Activated B cell treated with CpG ODN at 0.5 μM for 24 hours (primary cell): ENCODE data around the gene AK9. TPM values are rescaled to one million over a fixed set of nuclear protein-coding genes. Genes with fewer than 3 reads are reported as not detected.

Experiments used
- ATAC-seq: fragments of 200-7000 bp; cut with Tn5 transposase; one replicate; pipeline ENCODE4 v1.10.0; 2021; ENCODE audit warnings: low read depth, mild to moderate bottlenecking, moderate library complexity
- CTCF ChIA-PET: fragments of 350-600 bp; sonication (Branson Sonifier 250); formaldehyde crosslinking; loops from one replicate; lab custom pipeline; 2021; ENCODE audit warnings: antibody characterized with exemption; lab: Charles Lee
- POLR2A ChIA-PET: fragments of 350-600 bp; sonication (Branson Sonifier 250); formaldehyde crosslinking; loops from one replicate; lab custom pipeline; 2021; ENCODE audit warnings: antibody characterized with exemption; lab: Charles Lee
- DNase-seq: peaks from one replicate; pipeline ENCODE4 v3.0.0; 2022
- H3K27ac Mint-ChIP-seq: one replicate; pipeline ENCODE4 v1.8.0; 2020; ENCODE audit warnings: mixed read lengths
- H3K27me3 Mint-ChIP-seq: one replicate; pipeline ENCODE4 v1.8.0; 2021; ENCODE audit warnings: mixed read lengths
- H3K36me3 Mint-ChIP-seq: one replicate; pipeline ENCODE4 v1.8.0; 2021; ENCODE audit warnings: low read depth, mixed read lengths
- H3K4me1 Mint-ChIP-seq: one replicate; pipeline ENCODE4 v1.8.0; 2021; ENCODE audit warnings: mixed read lengths
- H3K4me3 Mint-ChIP-seq: one replicate; pipeline ENCODE4 v1.8.0; 2020; ENCODE audit warnings: mild to moderate bottlenecking, mixed read lengths
- H3K9me3 Mint-ChIP-seq: one replicate; pipeline ENCODE4 v1.8.0; 2020; ENCODE audit warnings: mixed read lengths
- CTCF ChIP-seq: fragments of 200-600 bp; IDR thresholded peaks from one replicate; pipeline ENCODE4 v1.8.0; 2022; ENCODE audit warnings: antibody characterized with exemption, mild to moderate bottlenecking
- intact Hi-C: fragments of 100-400 bp; cut with micrococcal nuclease; formaldehyde crosslinking; loops from one replicate; pipeline ENCODE4 v1.15.1; 2024
- total RNA-seq: library from RNA; stranded (reverse); gene quantifications from 2 replicates; pipeline ENCODE4 v1.2.3, GENCODE V29; 2022

AK9 gene
- total RNA-seq, 1 donor from 2014 or later, result 9.1 TPM

GRCh38 chr6:109488001-109488400 lies 203.0 kb downstream of the AK9 start:
- no peaks in the 10 kb centered on the region for H3K9me3 Mint-ChIP-seq
- intact Hi-C loops, result loop anchor here (10.0 kb wide), 3 partner anchors 303 to 1387 kb away; partner anchors contain the start of gene AMD1
- ATAC-seq (no peak), DNase-seq (no peak)
- H3K4me1 Mint-ChIP-seq, result peaks cover 17% of the 10 kb centered on the region
- H3K27me3 Mint-ChIP-seq, result no peaks in the 10 kb centered on the region
- H3K4me3 Mint-ChIP-seq, result no peak overlapping the region
- ChIA-PET POLR2A (interaction anchor here (0.6 to 0.7 kb wide), 2 partner anchors 104 to 251 kb away, joined by 4 to 6 read pairs; no protein-coding TSS in a partner anchor), CTCF (no interaction called here)
- H3K27ac Mint-ChIP-seq, result no peak overlapping the region
- H3K36me3 Mint-ChIP-seq, result no peaks in the 10 kb centered on the region
- no peak for TF ChIP-seq CTCF

- CTCF ChIA-PET, result no interaction called here
- no peaks in the 10 kb centered on the region for H3K9me3 Mint-ChIP-seq
- ATAC-seq, result no peak
- H3K4me1 Mint-ChIP-seq, result peaks cover 26% of the 10 kb centered on the region
- DNase-seq, result no peak
- intact Hi-C loops, result loop anchor here (10.0 kb wide), 3 partner anchors 301 to 1389 kb away; partner anchors contain the start of gene AMD1
- H3K36me3 Mint-ChIP-seq, result peaks cover 13% of the 10 kb centered on the region
- H3K27me3 Mint-ChIP-seq, result no peaks in the 10 kb centered on the region
- peak overlapping the region; percentile 32 for H3K4me3 Mint-ChIP-seq
- TF ChIP-seq CTCF, result no peak
- POLR2A ChIA-PET, result no interaction called here
- H3K27ac Mint-ChIP-seq, result peak overlapping the region; percentile 7
Observed at GRCh38 chr6:109486068-109486467, 204.9 kb downstream of the AK9 start.

GRCh38 chr6:109485266-109485935 lies 205.6 kb downstream of the AK9 start:
- TF ChIP-seq CTCF, result no peak
- intact Hi-C loops, result loop anchor here (10.0 kb wide), 3 partner anchors 301 to 1389 kb away; partner anchors contain the start of gene AMD1
- CTCF ChIA-PET, result interaction anchor here (0.5 kb wide), 1 partner anchor 554 kb away, joined by 3 read pairs; no protein-coding TSS in a partner anchor
- ATAC-seq (no peak), DNase-seq (no peak)
- no peaks in the 10 kb centered on the region for H3K9me3 Mint-ChIP-seq
- POLR2A ChIA-PET, result no interaction called here
- H3K27me3 Mint-ChIP-seq, result no peaks in the 10 kb centered on the region
- peaks cover 20% of the 10 kb centered on the region for H3K36me3 Mint-ChIP-seq
- peaks cover 31% of the 10 kb centered on the region for H3K4me1 Mint-ChIP-seq
- H3K27ac Mint-ChIP-seq, result no peak overlapping the region
- H3K4me3 Mint-ChIP-seq, result no peak overlapping the region

GRCh38 chr6:109484122-109484521 lies 206.9 kb downstream of the AK9 start:
- no peak for TF ChIP-seq CTCF
- intact Hi-C loops, result loop anchor here (10.0 kb wide), 3 partner anchors 299 to 1391 kb away; partner anchors contain the start of gene AMD1
- no peaks in the 10 kb centered on the region for H3K27me3 Mint-ChIP-seq
- H3K27ac Mint-ChIP-seq, result no peak overlapping the region
- ATAC-seq (no peak), DNase-seq (no peak)
- ChIA-PET CTCF (interaction anchor here (0.7 kb wide), 1 partner anchor 100 kb away, joined by 3 read pairs; no protein-coding TSS in a partner anchor), POLR2A (interaction anchor here (1.1 to 3.4 kb wide), 3 partner anchors 43 to 410 kb away, joined by 4 to 16 read pairs (median 15); partner anchors contain the start of genes CD164, PPIL6 and SMPD2)
- peaks cover 28% of the 10 kb centered on the region for H3K36me3 Mint-ChIP-seq
- no peaks in the 10 kb centered on the region for H3K9me3 Mint-ChIP-seq
- H3K4me1 Mint-ChIP-seq, result peaks cover 42% of the 10 kb centered on the region
- H3K4me3 Mint-ChIP-seq, result peak overlapping the region; percentile 86

- TF ChIP-seq CTCF, result no peak
- intact Hi-C loops, result loop anchor here (1.0 to 10.0 kb wide), 10 partner anchors 11 to 1391 kb away; partner anchors contain the start of genes AK9, AMD1, CD164 and CDC40
- Mint-ChIP-seq H3K9me3 (no peaks in the 10 kb centered on the region), H3K27ac (peak overlapping the region; percentile 71), H3K27me3 (no peaks in the 10 kb centered on the region), H3K4me3 (peak overlapping the region; percentile 86), H3K4me1 (peaks cover 46% of the 10 kb centered on the region), H3K36me3 (peaks cover 33% of the 10 kb centered on the region)
- no peak for DNase-seq
- ChIA-PET CTCF (interaction anchor here (1.5 kb wide), 1 partner anchor 42 kb away, joined by 7 read pairs; the partner anchor contains the start of genes PPIL6 and SMPD2), POLR2A (interaction anchor here (1.1 to 3.4 kb wide), 3 partner anchors 43 to 411 kb away, joined by 4 to 16 read pairs (median 15); partner anchors contain the start of genes CD164, PPIL6 and SMPD2)
- ATAC-seq, result peak; percentile 2
Observed at GRCh38 chr6:109483735-109484057, 207.3 kb downstream of the AK9 start.
